Measurements from ENCODE around the gene BRSK2.

BRSK2 gene

GRCh38 chr11:1381793-1382425 lies 7.8 kb upstream of the BRSK2 start:
- no peak for TF ChIP-seq CTCF (IDR thresholded peaks at IDR 0.05)
- DNase-seq (ENCODE audit: low spot score): no peak
- Histone ChIP-seq H3K4me3 (no peak overlapping the region), H3K27ac (no peak overlapping the region)

GRCh38 chr11:1382429-1382828 lies 7.3 kb upstream of the BRSK2 start:
- H3K4me3 ChIP-seq: peak overlapping the region; percentile 80
- no peak for TF ChIP-seq CTCF (IDR thresholded peaks at IDR 0.05)
- no peak overlapping the region for H3K27ac ChIP-seq
- DNase-seq (ENCODE audit: low spot score): no peak

GRCh38 chr11:1382831-1383607 lies 6.7 kb upstream of the BRSK2 start:
- TF ChIP-seq CTCF (IDR thresholded peaks at IDR 0.05): no peak
- DNase-seq (ENCODE audit: low spot score): peak; percentile 84
- H3K4me3 ChIP-seq: peak overlapping the region; percentile 80
- H3K27ac ChIP-seq: peak overlapping the region in 1 of 2 donors; percentile 69

GRCh38 chr11:1384199-1384970 lies 5.3 kb upstream of the BRSK2 start:
- Histone ChIP-seq H3K27ac (no peak overlapping the region), H3K4me3 (no peak overlapping the region)
- no peak for DNase-seq (ENCODE audit: low spot score)
- no peak for TF ChIP-seq CTCF (IDR thresholded peaks at IDR 0.05)

- Histone ChIP-seq H3K4me3 (no peak overlapping the region), H3K27ac (no peak overlapping the region)
- no peak for DNase-seq (ENCODE audit: low spot score)
- no peak for TF ChIP-seq CTCF (IDR thresholded peaks at IDR 0.05)
These were observed 2.2 kb upstream of the BRSK2 start for GRCh38 chr11:1387521-1387920.

GRCh38 chr11:1387961-1388762 lies 1.6 kb upstream of the BRSK2 start:
- no peak for DNase-seq (ENCODE audit: low spot score)
- TF ChIP-seq CTCF (IDR thresholded peaks at IDR 0.05): no peak
- Histone ChIP-seq H3K4me3 (peak overlapping the region; percentile 72), H3K27ac (no peak overlapping the region)
